Urinary bladder (tissue), 4 donors: ENCODE data around the gene RAD9A. TPM values are rescaled to one million over a fixed set of nuclear protein-coding genes. Genes with fewer than 3 reads are reported as not detected.

Source experiments
- DNase-seq: peaks from one replicate; pipeline ENCODE4 v3.0.0-alpha.2; 2015; ENCODE audit errors: extremely low spot score
- H3K27ac ChIP-seq: one replicate; pipeline ENCODE4 v1.5.1; 2013; ENCODE audit warnings: low read depth, mild to moderate bottlenecking, moderate library complexity
- H3K36me3 ChIP-seq: one replicate; pipeline ENCODE4 v1.6.1; 2013; ENCODE audit warnings: mild to moderate bottlenecking, moderate library complexity; ENCODE audit not compliant: insufficient read depth
- H3K4me1 ChIP-seq: one replicate; pipeline ENCODE4 v1.6.1; 2013; ENCODE audit warnings: mild to moderate bottlenecking, moderate library complexity; ENCODE audit not compliant: insufficient read depth
- H3K4me3 ChIP-seq: one replicate; pipeline ENCODE4 v1.5.1; 2013; ENCODE audit warnings: low read depth, low read length
- WGBS: extraction: QIAGEN DNeasy Blood & Tissue Kit; methylation state at CpG from one replicate; pipeline ENCODE4 v1.1.7; 2013; 5-methylcytosine and 5-hydroxymethylcytosine counted together
- polyA plus RNA-seq: library from polyadenylated mRNA; stranded (reverse); fragments of 200-250 nt; gene quantifications from one replicate; pipeline ENCODE4 v1.2.3, GENCODE V29; 2013
- total RNA-seq: library from RNA; depleted of rRNA; stranded (reverse); fragments of >200 nt; gene quantifications from one replicate; pipeline ENCODE4 v1.2.3, GENCODE V29; 2014
- donor health status: healthy with polysubstance abuse.
- donor health status: healthy.

Gene RAD9A
- total and polyA plus RNA-seq, 2 donors, result 7.5 to 16.9 TPM

DNA sequence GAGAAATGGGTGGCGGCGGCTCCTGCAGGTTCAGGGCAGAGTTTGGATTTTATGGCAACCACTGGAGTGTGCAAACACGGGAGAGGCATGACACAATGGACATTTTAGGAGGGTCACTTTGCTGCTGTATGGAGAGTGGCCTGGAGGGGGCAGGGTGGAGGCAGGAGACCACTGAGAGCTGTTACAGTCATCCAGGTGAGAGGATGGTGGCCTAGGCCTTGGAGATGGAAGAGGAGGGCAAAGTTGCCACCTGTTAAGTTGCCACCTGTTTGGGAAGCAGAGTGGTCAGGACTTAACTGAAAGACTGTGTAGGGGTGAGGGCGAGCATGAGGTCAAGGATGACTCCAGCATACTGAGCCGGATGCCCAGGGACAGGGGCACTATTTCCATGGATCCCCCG, 2.3 kb upstream of the RAD9A start:
- H3K27ac ChIP-seq, result no peak overlapping the region
- no peak for DNase-seq
- H3K4me1 ChIP-seq, result peaks cover 2% of the 10 kb centered on the region
- no peak overlapping the region for H3K4me3 ChIP-seq
- WGBS, result 66% methylated on average over 6 of the region's 6 CpGs
- no peaks in the 10 kb centered on the region for H3K36me3 ChIP-seq

DNA sequence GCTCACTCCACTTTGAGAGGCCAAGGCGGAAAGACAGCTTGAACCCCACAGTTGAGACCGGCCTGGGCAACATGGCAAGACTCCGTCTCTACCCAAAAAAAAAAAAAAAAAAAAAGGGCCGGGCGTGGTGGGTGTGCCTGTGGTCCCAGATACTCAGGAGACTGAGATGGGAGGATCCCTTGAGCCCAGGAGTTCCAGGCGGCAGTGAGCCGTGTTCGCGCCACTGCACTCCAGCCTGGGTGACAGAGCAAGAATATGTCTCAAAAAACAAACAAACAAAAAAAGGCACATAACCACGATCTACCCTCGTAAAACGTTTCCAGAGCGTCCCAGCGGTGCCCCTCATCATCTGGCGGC, 861 bp upstream of the RAD9A start:
- no peak overlapping the region for H3K27ac ChIP-seq

GRCh38 chr11:67392183-67392715, 463 bp downstream of the RAD9A start:
- H3K36me3 ChIP-seq, result no peaks in the 10 kb centered on the region
- H3K27ac ChIP-seq, result no peak overlapping the region
- DNase-seq, result no peak
- WGBS, result 10% methylated on average over 31 of the region's 31 CpGs
- peak overlapping the region; percentile 68 for H3K4me3 ChIP-seq
- peaks cover 2% of the 10 kb centered on the region for H3K4me1 ChIP-seq

More for the DNA sequence above, 861 bp upstream of the RAD9A start:
- peaks cover 2% of the 10 kb centered on the region for H3K4me1 ChIP-seq
- peak overlapping the region; percentile 68 for H3K4me3 ChIP-seq
- WGBS, result 11% methylated on average over 15 of the region's 15 CpGs
- H3K36me3 ChIP-seq, result no peaks in the 10 kb centered on the region
- DNase-seq, result no peak

GRCh38 chr11:67393437-67393836, 1.7 kb downstream of the RAD9A start:
- Histone ChIP-seq H3K4me1 (peaks cover 2% of the 10 kb centered on the region), H3K27ac (no peak overlapping the region)

DNA sequence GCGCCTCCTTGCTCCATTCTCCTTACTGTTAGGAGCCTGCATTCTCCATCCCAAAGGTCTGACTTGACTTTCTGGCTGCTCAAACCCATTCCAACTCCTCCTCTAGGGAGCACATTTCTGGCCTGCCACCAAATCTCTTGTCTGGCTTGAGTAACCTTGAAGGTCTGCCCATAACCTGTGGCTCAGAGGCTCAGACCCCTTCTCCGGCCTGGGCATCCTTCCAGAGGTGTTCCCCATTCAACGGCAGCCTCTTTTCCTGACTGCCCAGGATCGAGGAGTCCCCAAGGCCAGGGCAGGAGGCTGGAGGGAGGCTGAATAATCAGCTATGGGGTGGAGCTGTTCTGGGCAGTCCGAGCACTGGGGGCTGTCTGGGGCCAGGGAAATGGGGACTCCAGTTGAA, 2.2 kb downstream of the RAD9A start:
- H3K4me1 ChIP-seq, result peaks cover 2% of the 10 kb centered on the region
- WGBS, result 85% methylated on average over 5 of the region's 5 CpGs

More at GRCh38 chr11:67393437-67393836, 1.7 kb downstream of the RAD9A start:
- WGBS, result 93% methylated on average over 18 of the region's 18 CpGs
- H3K36me3 ChIP-seq, result peaks cover 10% of the 10 kb centered on the region
- H3K4me3 ChIP-seq, result no peak overlapping the region
- no peak for DNase-seq

DNA sequence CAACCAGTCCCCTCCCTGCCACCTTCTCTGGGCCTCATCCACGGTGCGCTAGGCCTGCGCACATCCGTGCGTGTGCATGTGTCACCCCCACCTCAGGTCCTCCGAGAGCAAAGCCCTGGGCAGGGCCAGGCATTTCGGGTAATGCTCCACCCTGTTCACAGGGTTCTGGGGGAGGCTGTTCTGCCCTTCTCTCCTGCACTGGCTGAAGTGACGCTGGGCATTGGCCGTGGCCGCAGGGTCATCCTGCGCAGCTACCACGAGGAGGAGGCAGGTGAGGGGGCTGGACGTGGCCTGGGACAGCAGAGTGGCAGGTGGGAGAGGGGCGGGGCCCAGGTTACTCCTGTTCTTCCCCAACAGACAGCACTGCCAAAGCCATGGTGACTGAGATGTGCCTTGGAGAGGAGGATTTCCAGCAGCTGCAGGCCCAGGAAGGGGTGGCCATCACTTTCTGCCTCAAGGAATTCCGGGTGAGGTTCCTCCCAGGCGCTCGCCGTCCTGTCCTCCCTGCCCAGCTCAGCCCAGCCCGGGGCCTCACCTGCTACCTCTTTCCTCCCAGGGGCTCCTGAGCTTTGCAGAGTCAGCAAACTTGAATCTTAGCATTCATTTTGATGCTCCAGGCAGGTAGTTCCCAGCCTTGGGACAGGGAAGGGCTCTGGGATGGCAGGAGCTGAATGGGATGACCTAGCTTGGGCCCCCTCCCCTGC, 3.9 kb downstream of the RAD9A start:
- no peak overlapping the region for H3K27ac ChIP-seq
- H3K4me1 ChIP-seq, result peaks cover under 1% of the 10 kb centered on the region
- peaks cover 17% of the 10 kb centered on the region for H3K36me3 ChIP-seq
- DNase-seq, result no peak
- WGBS, result 85% methylated on average over 19 of the region's 19 CpGs
- no peak overlapping the region for H3K4me3 ChIP-seq

More for the DNA sequence above, 2.2 kb downstream of the RAD9A start:
- H3K36me3 ChIP-seq, result peaks cover 12% of the 10 kb centered on the region
- DNase-seq, result no peak
- no peak overlapping the region for H3K27ac ChIP-seq
- no peak overlapping the region for H3K4me3 ChIP-seq

GRCh38 chr11:67396259-67396581, 4.4 kb downstream of the RAD9A start:
- DNase-seq, result no peak
- 88% methylated on average over 7 of the region's 7 CpGs for WGBS
- H3K27ac ChIP-seq, result no peak overlapping the region
- no peak overlapping the region for H3K4me3 ChIP-seq
- H3K4me1 ChIP-seq, result no peaks in the 10 kb centered on the region
- H3K36me3 ChIP-seq, result peaks cover 17% of the 10 kb centered on the region

DNA sequence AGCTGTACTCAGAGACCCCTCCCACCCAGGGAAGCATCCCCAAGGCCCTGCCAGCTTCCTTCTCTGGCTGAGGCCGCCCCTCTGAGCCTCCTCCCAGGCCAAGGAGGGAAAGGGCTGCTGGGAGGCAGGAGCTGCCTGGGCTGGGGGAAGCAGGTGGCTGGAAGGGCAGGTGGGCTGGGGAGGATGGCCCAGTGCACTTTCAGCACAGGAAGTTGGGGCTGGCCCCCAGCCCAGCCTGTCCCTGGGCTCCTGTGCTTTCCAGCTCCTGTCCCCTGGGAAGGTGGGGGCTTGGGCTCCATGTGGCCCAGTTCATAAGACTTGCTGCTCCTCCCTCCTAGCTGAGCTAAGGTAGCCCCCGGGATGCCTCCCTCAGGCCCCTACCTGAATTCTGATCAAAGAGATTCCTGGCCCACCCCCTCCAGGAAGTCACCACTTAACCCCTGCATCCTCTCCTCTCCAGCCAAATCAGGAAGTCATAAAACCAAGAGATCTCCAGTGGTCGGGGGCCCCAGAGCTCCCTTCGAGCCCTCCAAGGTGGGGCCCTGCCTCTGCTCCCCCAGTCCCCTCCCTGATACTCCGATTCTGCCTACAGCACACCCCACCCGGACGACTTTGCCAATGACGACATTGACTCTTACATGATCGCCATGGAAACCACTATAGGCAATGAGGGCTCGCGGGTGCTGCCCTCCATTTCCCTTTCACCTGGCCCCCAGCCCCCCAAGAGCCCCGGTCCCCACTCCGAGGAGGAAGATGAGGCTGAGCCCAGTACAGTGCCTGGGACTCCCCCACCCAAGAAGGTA, 5.0 kb downstream of the RAD9A start:
- no peak for DNase-seq
- WGBS, result 39% methylated on average over 13 of the region's 13 CpGs
- H3K4me1 ChIP-seq, result no peaks in the 10 kb centered on the region

DNA sequence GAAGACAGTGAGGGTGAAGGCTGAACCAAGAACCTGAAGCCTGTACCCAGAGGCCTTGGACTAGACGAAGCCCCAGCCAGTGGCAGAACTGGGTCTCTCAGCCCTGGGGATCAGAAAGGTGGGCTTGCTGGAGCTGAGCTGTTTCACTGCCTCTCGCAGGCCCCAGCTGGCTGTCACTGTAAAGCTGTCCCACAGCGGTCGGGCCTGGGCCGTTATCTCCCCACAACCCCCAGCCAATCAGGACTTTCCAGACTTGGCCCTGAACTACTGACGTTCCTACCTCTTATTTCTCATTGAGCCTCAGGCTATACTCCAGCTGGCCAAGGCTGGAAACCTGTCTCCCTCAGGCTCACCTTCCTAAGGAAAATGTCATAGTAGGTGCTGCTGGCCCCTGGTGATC, 5.8 kb downstream of the RAD9A start:
- Histone ChIP-seq H3K27ac (no peak overlapping the region), H3K36me3 (peaks cover 17% of the 10 kb centered on the region), H3K4me1 (no peaks in the 10 kb centered on the region), H3K4me3 (no peak overlapping the region)
- no peak for DNase-seq
- 67% methylated on average over 6 of the region's 6 CpGs for WGBS

More for the DNA sequence above, 5.0 kb downstream of the RAD9A start:
- H3K4me3 ChIP-seq, result no peak overlapping the region
- peaks cover 17% of the 10 kb centered on the region for H3K36me3 ChIP-seq
- no peak overlapping the region for H3K27ac ChIP-seq

GRCh38 chr11:67397986-67398660, 6.3 kb downstream of the RAD9A start:
- 84% methylated on average over 24 of the region's 24 CpGs for WGBS
- no peak overlapping the region for H3K27ac ChIP-seq
- H3K4me1 ChIP-seq, result no peaks in the 10 kb centered on the region
- no peak overlapping the region for H3K4me3 ChIP-seq
- no peak for DNase-seq
- peaks cover 17% of the 10 kb centered on the region for H3K36me3 ChIP-seq

DNA sequence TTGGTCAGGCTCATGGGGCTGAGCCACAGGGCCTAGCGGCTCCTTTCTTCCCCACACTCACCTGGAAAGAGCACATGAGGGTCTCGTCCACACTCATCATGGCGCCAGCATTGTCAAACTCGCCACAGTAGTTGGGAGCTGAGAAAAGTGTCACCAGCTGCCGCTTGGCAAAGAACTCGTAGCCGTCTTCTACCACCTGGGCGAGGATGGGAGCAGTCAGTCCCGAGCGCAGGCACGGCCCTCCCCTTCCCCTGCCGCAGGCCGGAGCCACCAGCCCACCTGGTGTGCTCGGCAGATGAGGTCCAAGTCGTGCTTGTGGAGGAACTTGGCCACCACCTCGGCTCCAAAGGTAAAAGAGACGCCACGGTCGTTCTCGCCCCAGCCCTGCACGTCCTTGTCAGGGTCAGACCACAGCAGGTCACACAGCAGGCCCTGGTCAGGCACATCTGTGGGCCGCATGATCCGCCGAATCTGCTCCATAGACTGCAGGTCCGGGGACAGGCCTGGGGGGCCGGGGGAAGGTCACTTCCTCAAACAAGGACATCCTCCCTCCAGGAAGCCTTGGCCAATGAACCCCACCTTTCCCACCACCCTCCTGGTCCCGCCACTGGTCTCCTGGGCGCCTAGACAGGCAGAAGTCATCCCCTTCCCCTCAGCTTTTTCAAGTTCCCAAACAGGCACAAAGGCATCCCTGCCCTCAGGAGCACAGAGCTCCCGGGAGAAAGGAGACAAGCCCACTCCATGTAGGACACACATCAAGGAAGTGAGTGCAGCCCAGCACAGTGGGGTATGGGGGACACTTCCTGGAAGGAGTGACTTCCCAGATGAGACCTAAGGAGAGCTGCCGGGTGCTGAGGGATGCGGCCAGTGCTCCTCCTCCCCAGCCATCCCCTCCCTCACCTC, 7.1 kb downstream of the RAD9A start:
- H3K4me3 ChIP-seq, result no peak overlapping the region
- WGBS, result 83% methylated on average over 31 of the region's 31 CpGs
- no peak overlapping the region for H3K27ac ChIP-seq
- DNase-seq, result no peak
- peaks cover 17% of the 10 kb centered on the region for H3K36me3 ChIP-seq
- no peaks in the 10 kb centered on the region for H3K4me1 ChIP-seq

GRCh38 chr11:67400251-67400941, 8.6 kb downstream of the RAD9A start:
- peak overlapping the region; percentile 85 for H3K4me3 ChIP-seq
- WGBS, result 40% methylated on average over 23 of the region's 23 CpGs
- H3K27ac ChIP-seq, result no peak overlapping the region
- DNase-seq, result no peak
- H3K36me3 ChIP-seq, result peaks cover 17% of the 10 kb centered on the region
- no peaks in the 10 kb centered on the region for H3K4me1 ChIP-seq
